Adrenal gland (tissue), 12 donors: Measurements from ENCODE around the gene TRNAU1AP. TPM values are rescaled to one million over a fixed set of nuclear protein-coding genes. Genes with fewer than 3 reads are reported as not detected.
"Not testable (repeated sequence)": the region's sequence is repeated elsewhere in the genome, so short reads cannot be mapped to it uniquely, and the experiment has no call there.

Experiments used
- DNase-seq, 7 donors: peaks; one replicate each; pipeline ENCODE4 v3.0.0-alpha.2; 2019 to 2020
- H3K27ac ChIP-seq, 5 donors: fragments of 200-600 bp; sonication (generic) in 4 of 5; 1 replicate in 3 of 5; 2 replicates in 2 of 5; pipeline versions ENCODE4 v1.5.1 to v1.8.0; 2016 to 2020; ENCODE audit warnings: mild to moderate bottlenecking in 1 of 5
- H3K27me3 ChIP-seq: fragments of 200-600 bp; 2 replicates; pipeline ENCODE4 v1.8.0; 2021
- H3K36me3 ChIP-seq, 2 donors: fragments of 200-600 bp; replicated peaks in 1 of 2; 1 replicate in 1 of 2; 2 replicates in 1 of 2; pipeline versions ENCODE4 v1.5.1 to v1.8.0; 2018 to 2022
- H3K4me1 ChIP-seq, 2 donors: fragments of 200-600 bp; replicated peaks in 1 of 2; 1 replicate in 1 of 2; 2 replicates in 1 of 2; pipeline versions ENCODE4 v1.5.1 to v1.8.0; 2018 to 2021
- H3K4me3 ChIP-seq, 4 donors: fragments of 200-600 bp; sonication (generic) in 3 of 4; one replicate each; pipeline ENCODE4 v1.5.1; 2016 to 2018
- H3K9me3 ChIP-seq, 3 donors: fragments of 200-600 bp; sonication (generic) in 1 of 3; replicated peaks in 1 of 3; 1 replicate in 2 of 3; 2 replicates in 1 of 3; pipeline versions ENCODE4 v1.5.1 to v1.8.0; 2016 to 2021
- CTCF ChIP-seq, 6 experiments: fragments of 450-650 bp in 4 of 6; fragments of 200-600 bp in 2 of 6; sonication (generic) in 1 of 6; IDR thresholded peaks; 1 replicate in 5 of 6; 2 replicates in 1 of 6; pipeline versions ENCODE4 v1.5.1 to v1.8.0; 2016 to 2021; ENCODE audit warnings: antibody characterized with exemption in 6 of 6, mild to moderate bottlenecking in 2 of 6, moderate library complexity in 1 of 6
- POLR2A ChIP-seq, 2 donors: fragments of 450-650 bp; IDR thresholded peaks; one replicate each; pipeline ENCODE4 v1.6.1; 2017; ENCODE audit warnings: antibody characterized with exemption in 2 of 2, mild to moderate bottlenecking in 2 of 2, moderate library complexity in 1 of 2
- WGBS, 4 donors: extraction: QIAGEN DNeasy Blood & Tissue Kit in 2 of 4; methylation state at CpG; one replicate each; pipeline versions ENCODE4 v1.1.5 to v1.1.7; 2013 to 2017; 5-methylcytosine and 5-hydroxymethylcytosine counted together
- intact Hi-C, 2 donors: fragments of 100-400 bp; cut with DNase I; formaldehyde crosslinking; loops; one replicate each; pipeline versions ENCODE4 v1.14.1 to v1.15.0; 2022 to 2023
- polyA plus RNA-seq, 3 donors: library from polyadenylated mRNA; stranded (reverse); fragments of 200-250 nt in 2 of 3; fragments of 350-450 nt in 1 of 3; fragmentation: Illumina TruSeq in 1 of 3; extraction: RNeasy Lipid Tissue Mini Kit (QIAGEN cat#74804) in 1 of 3; gene quantifications; one replicate each; pipeline ENCODE4 v1.2.3, GENCODE V29; 2013 to 2014
- total RNA-seq, 9 donors: library from RNA; depleted of rRNA in 4 of 9; stranded (reverse); fragments of >200 nt in 4 of 9; fragments of 120-200 nt in 1 of 9; fragmentation: NEBNext Ultra II Directional in 1 of 9; extraction: Animal tissue kit (Norgen Biotek cat#: 25700) in 1 of 9; gene quantifications; one replicate each; pipeline versions ENCODE4 v1.1.0 to v1.2.4, GENCODE V29; 2013 to 2023
- donor health status: healthy with polysubstance abuse.
- donor health status: Bipolar disorder and iron deficiency.
- donor health status: DM: yes; HTN: yes; CAD: no.
- donor health status: DM: no; HTN: no; CAD: no.
- donor health status: DM: no; HTN: no; CAD: no.
- donor health status: DM: yes; HTN: yes; CAD: no.

The TRNAU1AP gene
- total and polyA plus RNA-seq, 12 donors: 9.5 to 29.0 (median 19.5) TPM

GRCh38 chr1:28509705-28510272, 43.1 kb upstream of the TRNAU1AP start:
- H3K36me3 ChIP-seq: peaks cover 0 to 67% of the 10 kb centered on the region in 2 donors
- no peaks in the 10 kb centered on the region for H3K27me3 ChIP-seq
- peak overlapping the region in 1 of 4 donors; percentile 24 for H3K4me3 ChIP-seq
- peak overlapping the region in 2 of 5 donors; percentile 55 to 85 for H3K27ac ChIP-seq
- WGBS, 4 donors: 61 to 80% (median 66%) methylated on average over 7 to 8 of the region's 8 CpGs
- TF ChIP-seq CTCF (IDR thresholded peaks at IDR 0.05) (no peak), POLR2A (IDR thresholded peaks at IDR 0.05) (no peak)
- intact Hi-C loops: loop anchor here (5.0 to 10.0 kb wide), 3 partner anchors 85 to 97 kb away; partner anchors contain the start of gene RAB42 (in 1 of the 2)
- H3K4me1 ChIP-seq: peaks cover 25 to 54% of the 10 kb centered on the region in 2 donors
- H3K9me3 ChIP-seq: no peaks in the 10 kb centered on the region
- peak in 1 of 7 donors; percentile 40 for DNase-seq

GRCh38 chr1:28510273-28510969, 42.5 kb upstream of the TRNAU1AP start:
- peak overlapping the region in 1 of 4 donors; percentile 24 for H3K4me3 ChIP-seq

DNA sequence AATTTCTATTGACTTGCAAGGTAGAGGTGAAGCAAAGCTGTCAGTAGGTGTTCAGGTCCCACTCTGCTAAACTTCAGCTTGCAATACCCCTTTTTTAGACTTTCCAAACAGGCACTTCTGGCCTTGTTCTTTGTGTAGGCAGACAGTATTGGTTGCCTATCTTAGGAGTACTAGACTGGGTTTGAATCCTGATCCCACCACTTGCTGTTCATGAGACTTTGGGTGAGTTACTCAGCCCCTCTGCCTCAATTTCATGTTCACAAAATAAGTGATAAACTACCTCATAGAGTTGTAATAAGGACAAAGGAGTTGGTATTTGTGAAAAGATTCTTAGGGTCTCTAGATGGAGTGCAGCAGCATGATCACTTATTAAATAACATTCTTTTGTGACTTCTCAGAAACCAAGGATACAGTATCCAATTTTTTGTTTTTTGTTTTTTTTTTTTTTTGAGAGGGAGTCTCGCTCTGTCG, 41.9 kb upstream of the TRNAU1AP start:
- no peak for TF ChIP-seq POLR2A (IDR thresholded peaks at IDR 0.05)
- TF ChIP-seq CTCF (IDR thresholded peaks at IDR 0.05): no peak
- Histone ChIP-seq H3K36me3 (peaks cover 0 to 75% of the 10 kb centered on the region in 2 donors), H3K27ac (peak overlapping the region in 2 of 5 donors; percentile 38 to 55), H3K9me3 (no peaks in the 10 kb centered on the region), H3K4me3 (no peak overlapping the region), H3K27me3 (no peaks in the 10 kb centered on the region), H3K4me1 (peaks cover 25 to 54% of the 10 kb centered on the region in 2 donors)
- intact Hi-C loops: loop anchor here in 1 of 2 donors (10.0 kb wide), 1 partner anchor 84 kb away; the partner anchor contains the start of gene RAB42
- 78 to 100% (median 92%) methylated on average over 2 of the region's 2 CpGs for WGBS, 4 donors
- DNase-seq: no peak

More at GRCh38 chr1:28510273-28510969, 42.5 kb upstream of the TRNAU1AP start:
- H3K9me3 ChIP-seq: no peaks in the 10 kb centered on the region
- peaks cover 25 to 54% of the 10 kb centered on the region in 2 donors for H3K4me1 ChIP-seq
- H3K27ac ChIP-seq: peak overlapping the region in 2 of 5 donors; percentile 38 to 55
- peaks cover 0 to 73% of the 10 kb centered on the region in 2 donors for H3K36me3 ChIP-seq
- intact Hi-C loops: loop anchor here in 1 of 2 donors (10.0 kb wide), 1 partner anchor 84 kb away; the partner anchor contains the start of gene RAB42
- H3K27me3 ChIP-seq: no peaks in the 10 kb centered on the region
- no peak for DNase-seq
- no peak for TF ChIP-seq POLR2A (IDR thresholded peaks at IDR 0.05)
- no peak for TF ChIP-seq CTCF (IDR thresholded peaks at IDR 0.05)
- WGBS, 4 donors: 56 to 65% (median 59%) methylated on average over 8 of the region's 8 CpGs

DNA sequence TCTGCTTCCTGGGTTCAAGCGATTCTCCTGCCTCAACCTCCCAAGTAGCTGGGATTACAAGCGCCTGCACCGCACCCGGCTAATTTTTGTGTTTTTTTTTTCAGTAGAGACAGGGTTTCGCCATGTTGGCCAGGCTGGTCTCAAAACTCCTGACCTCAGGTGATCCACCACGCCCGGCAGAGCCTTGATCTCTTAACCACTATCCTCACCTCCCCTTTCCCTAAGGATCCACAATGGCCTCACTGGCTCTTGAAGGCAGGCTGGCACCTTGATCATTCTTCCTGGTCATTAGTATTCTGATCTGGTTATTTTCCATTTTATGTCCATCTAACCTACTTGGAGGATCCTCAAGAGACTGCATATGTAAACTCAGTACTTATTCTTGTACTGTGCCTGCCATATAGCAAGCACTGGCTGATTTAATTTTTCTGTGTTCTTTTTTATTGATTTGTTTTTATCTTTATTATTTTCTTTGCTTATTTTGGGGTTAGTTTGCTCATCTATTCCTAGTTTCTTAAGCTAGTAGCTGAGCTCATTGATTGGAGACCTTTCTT, 40.8 kb upstream of the TRNAU1AP start:
- TF ChIP-seq CTCF (IDR thresholded peaks at IDR 0.05) (no peak), POLR2A (IDR thresholded peaks at IDR 0.05) (no peak)
- Histone ChIP-seq H3K36me3 (peaks cover 0 to 75% of the 10 kb centered on the region in 2 donors), H3K9me3 (no peaks in the 10 kb centered on the region), H3K4me3 (no peak overlapping the region), H3K4me1 (peaks cover 25 to 53% of the 10 kb centered on the region in 2 donors), H3K27me3 (no peaks in the 10 kb centered on the region), H3K27ac (no peak overlapping the region)
- DNase-seq: no peak
- 78 to 95% (median 89%) methylated on average over 4 to 7 of the region's 7 CpGs for WGBS, 4 donors
- intact Hi-C loops: loop anchor here in 1 of 2 donors (10.0 kb wide), 1 partner anchor 83 kb away; the partner anchor contains the start of gene RAB42

DNA sequence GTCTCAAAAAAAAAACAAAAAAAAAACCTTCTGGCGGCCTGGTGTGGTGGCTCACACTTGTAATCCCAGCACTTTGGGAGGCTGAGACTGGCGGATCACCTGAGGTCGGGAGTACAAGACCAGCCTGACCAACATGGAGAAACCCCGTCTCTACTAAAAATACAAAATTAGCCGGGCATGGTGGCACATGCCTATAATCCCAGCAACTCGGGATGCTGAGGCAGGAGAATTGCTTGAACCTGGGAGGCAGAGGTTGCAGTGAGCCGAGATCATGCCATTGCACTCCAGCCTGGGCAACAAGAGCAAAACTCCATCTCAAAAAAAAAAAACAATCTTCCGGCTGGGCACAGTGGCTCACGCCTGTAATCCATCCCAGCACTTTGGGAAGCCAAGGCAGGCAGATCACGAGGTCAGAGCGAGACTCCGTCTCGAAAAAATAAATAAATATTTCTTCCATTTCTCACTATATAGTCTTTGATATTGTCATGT, 38.4 kb upstream of the TRNAU1AP start:
- Histone ChIP-seq H3K36me3 (peaks cover 0 to 56% of the 10 kb centered on the region in 2 donors), H3K4me1 (peaks cover 16 to 44% of the 10 kb centered on the region in 2 donors)
- H3K27ac ChIP-seq, H3K27me3 ChIP-seq, H3K4me3 ChIP-seq, H3K9me3 ChIP-seq, DNase-seq: not testable (repeated sequence)
- intact Hi-C loops: loop anchor here in 1 of 2 donors (10.0 kb wide), 1 partner anchor 80 kb away; the partner anchor contains the start of gene RAB42
- 91 to 96% (median 92%) methylated on average over 13 of the region's 13 CpGs for WGBS, 4 donors
